ENCODE measurements around the gene CFAP20DC.

GRCh38 chr3:58993547-58993946 is 56.3 kb downstream of the CFAP20DC start:
- no peak for TF ChIP-seq KDM5A (IDR thresholded peaks at IDR 0.05; ENCODE audit: borderline replicate concordance, low read length)
- TF ChIP-seq MIER2 (CRISPR knock-in tag; IDR thresholded peaks at IDR 0.05) = no peak
- TF ChIP-seq POLR2A (IDR thresholded peaks at IDR 0.05; ENCODE audit: insufficient read depth in 1 of 2, low read depth in 2 of 2, low read length in 2 of 2) = no peak
- no peak for TF ChIP-seq ZNF740 (CRISPR knock-in tag; IDR thresholded peaks at IDR 0.05)
- TF ChIP-seq BHLHE40 (IDR thresholded peaks at IDR 0.05; ENCODE audit: low read length) = no peak
- TF ChIP-seq KMT2A (CRISPR knock-in tag; IDR thresholded peaks at IDR 0.05) = no peak
- no peak for TF ChIP-seq ATF6 (CRISPR knock-in tag; conservative IDR thresholded peaks at IDR 0.05)
- TF ChIP-seq CTCF (CRISPR knock-in tag; IDR thresholded peaks at IDR 0.05) = no peak
- no peak for TF ChIP-seq ZNF577 (CRISPR knock-in tag; IDR thresholded peaks at IDR 0.05; ENCODE audit: borderline replicate concordance, low read depth)
- no peak for TF ChIP-seq EP300 (IDR thresholded peaks at IDR 0.05; ENCODE audit: low read depth in 2 of 2, low read length in 2 of 2)
- no peak for TF ChIP-seq EP300 (CRISPR knock-in tag; IDR thresholded peaks at IDR 0.05; ENCODE audit: borderline replicate concordance)
- no peak for TF ChIP-seq ATF2 (CRISPR knock-in tag; IDR thresholded peaks at IDR 0.05)
- no peak for TF ChIP-seq CC2D1A (CRISPR knock-in tag; IDR thresholded peaks at IDR 0.05)
- no peak for TF ChIP-seq RAD21 (CRISPR knock-in tag; IDR thresholded peaks at IDR 0.05)

Measured in HepG2 (cell line).